Stomach (tissue), 4 donors: ENCODE measurements around the gene LCE6A.

ENCODE experiments used
- POLR2A ChIP-seq, 4 donors: fragments of 450-650 bp; IDR thresholded peaks; one replicate each; pipeline ENCODE4 v1.6.1; 2016; ENCODE audit warnings: antibody characterized with exemption in 4 of 4, control low read depth in 2 of 4, mild to moderate bottlenecking in 1 of 4, moderate library complexity in 1 of 4
- TF ChIP-seq, protein P1 (sequence below), 7 experiments: fragments of 450-650 bp in 4 of 7; fragments of 200-600 bp in 3 of 7; sonication (generic) in 3 of 7; IDR thresholded peaks; one replicate each; pipeline ENCODE4 v1.5.1; 2016 to 2019; ENCODE audit warnings: antibody characterized with exemption in 7 of 7, control low read depth in 2 of 7, mild to moderate bottlenecking in 1 of 7

DNA sequence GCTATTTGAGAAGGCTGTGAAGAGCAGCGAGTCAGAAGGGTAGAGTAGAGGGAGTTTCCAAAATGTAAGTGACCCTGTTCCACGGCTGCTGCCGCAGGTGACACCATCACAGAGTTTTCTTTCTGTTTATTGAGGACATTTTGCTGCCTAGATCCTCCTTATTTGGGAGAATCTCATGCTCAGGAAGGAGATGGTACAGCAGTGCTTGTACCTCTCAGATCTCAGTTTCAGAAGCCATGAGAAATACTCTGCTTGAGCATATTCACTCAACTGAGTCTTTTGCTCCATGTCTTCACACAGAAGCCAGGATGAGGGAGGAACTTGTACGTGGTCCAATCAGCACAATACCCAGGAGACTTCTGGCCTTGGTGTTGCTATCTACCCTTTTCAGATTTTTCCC is 18.7 kb downstream of the LCE6A start:
- TF ChIP-seq POLR2A (IDR thresholded peaks at IDR 0.05): no peak
- TF ChIP-seq, protein P1, sequence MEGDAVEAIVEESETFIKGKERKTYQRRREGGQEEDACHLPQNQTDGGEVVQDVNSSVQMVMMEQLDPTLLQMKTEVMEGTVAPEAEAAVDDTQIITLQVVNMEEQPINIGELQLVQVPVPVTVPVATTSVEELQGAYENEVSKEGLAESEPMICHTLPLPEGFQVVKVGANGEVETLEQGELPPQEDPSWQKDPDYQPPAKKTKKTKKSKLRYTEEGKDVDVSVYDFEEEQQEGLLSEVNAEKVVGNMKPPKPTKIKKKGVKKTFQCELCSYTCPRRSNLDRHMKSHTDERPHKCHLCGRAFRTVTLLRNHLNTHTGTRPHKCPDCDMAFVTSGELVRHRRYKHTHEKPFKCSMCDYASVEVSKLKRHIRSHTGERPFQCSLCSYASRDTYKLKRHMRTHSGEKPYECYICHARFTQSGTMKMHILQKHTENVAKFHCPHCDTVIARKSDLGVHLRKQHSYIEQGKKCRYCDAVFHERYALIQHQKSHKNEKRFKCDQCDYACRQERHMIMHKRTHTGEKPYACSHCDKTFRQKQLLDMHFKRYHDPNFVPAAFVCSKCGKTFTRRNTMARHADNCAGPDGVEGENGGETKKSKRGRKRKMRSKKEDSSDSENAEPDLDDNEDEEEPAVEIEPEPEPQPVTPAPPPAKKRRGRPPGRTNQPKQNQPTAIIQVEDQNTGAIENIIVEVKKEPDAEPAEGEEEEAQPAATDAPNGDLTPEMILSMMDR (IDR thresholded peaks at IDR 0.05): no peak
